AG10803 (cell line): ENCODE data around the gene DHRS2.

Source experiments
- DNase-seq: peaks from one replicate; pipeline ENCODE4 v3.0.0; 2010; ENCODE audit warnings: low read depth
- H3K4me3 ChIP-seq: 2 replicates; pipeline ENCODE4 v1.5.1; 2011; ENCODE audit warnings: mild to moderate bottlenecking, low read length, control low read depth
- CTCF ChIP-seq: conservative IDR thresholded peaks from 2 replicates; pipeline ENCODE4 v1.5.1; 2011; ENCODE audit warnings: mild to moderate bottlenecking, low read length, control low read depth, inconsistent platforms

Gene DHRS2

GRCh38 chr14:23621204-23621931 lies 14.8 kb upstream of the DHRS2 start:
- H3K4me3 ChIP-seq = no peak overlapping the region
- no peak for DNase-seq
- TF ChIP-seq CTCF = no peak

GRCh38 chr14:23621932-23622730 lies 14.0 kb upstream of the DHRS2 start:
- H3K4me3 ChIP-seq = no peak overlapping the region
- TF ChIP-seq CTCF = no peak
- DNase-seq = no peak

GRCh38 chr14:23622990-23623389 lies 13.2 kb upstream of the DHRS2 start:
- DNase-seq = no peak
- no peak overlapping the region for H3K4me3 ChIP-seq
- TF ChIP-seq CTCF = no peak

GRCh38 chr14:23623962-23624361 lies 12.2 kb upstream of the DHRS2 start:
- no peak for TF ChIP-seq CTCF
- DNase-seq = no peak
- no peak overlapping the region for H3K4me3 ChIP-seq

- DNase-seq = no peak
- no peak overlapping the region for H3K4me3 ChIP-seq
- no peak for TF ChIP-seq CTCF
Observed at GRCh38 chr14:23624830-23625404, 11.2 kb upstream of the DHRS2 start.

GRCh38 chr14:23626946-23627345 lies 9.2 kb upstream of the DHRS2 start:
- DNase-seq = no peak
- TF ChIP-seq CTCF = no peak
- no peak overlapping the region for H3K4me3 ChIP-seq

GRCh38 chr14:23627961-23628360 lies 8.2 kb upstream of the DHRS2 start:
- peak; percentile 4 for DNase-seq
- no peak for TF ChIP-seq CTCF
- no peak overlapping the region for H3K4me3 ChIP-seq
